ENCODE results near the gene KRTAP4-7.

- TF ChIP-seq POLR2AphosphoS5 (IDR thresholded peaks at IDR 0.05; ENCODE audit: insufficient read depth, low read depth, low read length): no peak
- TF ChIP-seq EZH2 (IDR thresholded peaks at IDR 0.05; ENCODE audit: borderline replicate concordance, low read depth, low read length, severe bottlenecking): no peak
Measured at GRCh38 chr17:41096055-41096454, 12.1 kb downstream of the KRTAP4-7 start.
